HEK293 (cell line): Measurements from ENCODE around the gene RHBDF1.
"Not testable (repeated sequence)": the region's sequence is repeated elsewhere in the genome, so short reads cannot be mapped to it uniquely, and the experiment has no call there.

Experiments
- CTCF ChIA-PET: fragments of 350-600 bp; formaldehyde crosslinking; extraction: SDS; loops from one replicate; lab custom pipeline; 2021; ENCODE audit warnings: antibody characterized with exemption; lab: Yijun Ruan, JAX
- POLR2A ChIA-PET: fragments of 300-600 bp; formaldehyde crosslinking; extraction: SDS; loops from one replicate; lab custom pipeline; 2020; ENCODE audit warnings: antibody characterized with exemption, inconsistent platforms; lab: Yijun Ruan, JAX
- H3K27ac ChIP-seq: fragments of 200-500 bp; sonication (Bioruptor generic); 2 replicates; pipeline ENCODE4 v1.5.1; 2014; ENCODE audit warnings: low read depth, low read length, control low read depth, inconsistent platforms; ENCODE audit errors: extremely low read depth
- H3K36me3 ChIP-seq, 2 experiments: fragments of 200-500 bp in 1 of 2; sonication (Bioruptor generic) in 1 of 2; 1 replicate in 1 of 2; 2 replicates in 1 of 2; pipeline ENCODE4 v1.5.1; 2014 to 2017; ENCODE audit warnings: inconsistent platforms in 2 of 2, low read length in 2 of 2; ENCODE audit not compliant: control insufficient read depth in 2 of 2, insufficient read depth in 1 of 2
- H3K4me1 ChIP-seq: fragments of 200-500 bp; sonication (Bioruptor generic); 2 replicates; pipeline ENCODE4 v1.5.1; 2014; ENCODE audit warnings: mild to moderate bottlenecking, low read length, inconsistent platforms; ENCODE audit not compliant: control insufficient read depth, insufficient read depth
- H3K4me3 ChIP-seq: 2 replicates; pipeline ENCODE4 v1.5.1; 2011; ENCODE audit warnings: low read depth, mild to moderate bottlenecking, control low read depth, low read length, moderate library complexity
- H3K9me3 ChIP-seq: fragments of 200-500 bp; sonication (Bioruptor generic); 2 replicates; pipeline ENCODE4 v1.5.1; 2014; ENCODE audit warnings: low read depth, low read length, inconsistent platforms; ENCODE audit not compliant: control insufficient read depth, insufficient read depth
- GLIS1 ChIP-seq: fragments of 450-650 bp; formaldehyde crosslinking; IDR thresholded peaks from 2 replicates; pipeline ENCODE4 v1.5.1; 2016; ENCODE audit warnings: missing biosample characterization, missing genetic modification characterization
- MZF1 ChIP-seq: fragments of 450-650 bp; formaldehyde crosslinking; IDR thresholded peaks from 2 replicates; pipeline ENCODE4 v1.5.1; 2017; ENCODE audit warnings: missing biosample characterization, missing genetic modification characterization, borderline replicate concordance
- RBAK ChIP-seq: fragments of 450-650 bp; formaldehyde crosslinking; IDR thresholded peaks from 2 replicates; pipeline ENCODE4 v1.5.1; 2016; ENCODE audit warnings: missing biosample characterization, missing genetic modification characterization
- SCRT2 ChIP-seq: fragments of 450-650 bp; formaldehyde crosslinking; IDR thresholded peaks from 2 replicates; pipeline ENCODE4 v1.5.1; 2016; ENCODE audit warnings: missing biosample characterization, missing genetic modification characterization
- ZBTB21 ChIP-seq: fragments of 450-650 bp; formaldehyde crosslinking; IDR thresholded peaks from 2 replicates; pipeline ENCODE4 v1.5.1; 2017; ENCODE audit warnings: missing biosample characterization, missing genetic modification characterization
- ZBTB7A ChIP-seq: fragments of 450-650 bp; formaldehyde crosslinking; IDR thresholded peaks from 2 replicates; pipeline ENCODE4 v1.5.1; 2016; ENCODE audit warnings: low read depth, missing biosample characterization, missing genetic modification characterization
- ZEB2 ChIP-seq: fragments of 450-650 bp; formaldehyde crosslinking; IDR thresholded peaks from 2 replicates; pipeline ENCODE4 v1.5.1; 2016; ENCODE audit warnings: missing biosample characterization, missing genetic modification characterization
- ZFP3 ChIP-seq: fragments of 450-650 bp; formaldehyde crosslinking; IDR thresholded peaks from 2 replicates; pipeline ENCODE4 v1.5.1; 2016; ENCODE audit warnings: low read depth, missing biosample characterization, missing genetic modification characterization
- ZFP37 ChIP-seq: fragments of 450-650 bp; formaldehyde crosslinking; IDR thresholded peaks from 2 replicates; pipeline ENCODE4 v1.5.1; 2016; ENCODE audit warnings: missing biosample characterization, missing genetic modification characterization
- ZNF121 ChIP-seq: fragments of 450-650 bp; formaldehyde crosslinking; IDR thresholded peaks from 2 replicates; pipeline ENCODE4 v1.5.1; 2016; ENCODE audit warnings: missing biosample characterization, missing genetic modification characterization
- ZNF138 ChIP-seq: fragments of 450-650 bp; formaldehyde crosslinking; IDR thresholded peaks from 2 replicates; pipeline ENCODE4 v1.5.1; 2016; ENCODE audit warnings: missing biosample characterization, missing genetic modification characterization, borderline replicate concordance
- ZNF140 ChIP-seq: fragments of 450-650 bp; formaldehyde crosslinking; IDR thresholded peaks from 2 replicates; pipeline ENCODE4 v1.5.1; 2016; ENCODE audit warnings: missing biosample characterization, missing genetic modification characterization
- ZNF146 ChIP-seq: fragments of 450-650 bp; formaldehyde crosslinking; IDR thresholded peaks from 2 replicates; pipeline ENCODE4 v1.5.1; 2016; ENCODE audit warnings: missing biosample characterization, missing genetic modification characterization
- ZNF157 ChIP-seq: fragments of 450-650 bp; formaldehyde crosslinking; IDR thresholded peaks from 2 replicates; pipeline ENCODE4 v1.5.1; 2016; ENCODE audit warnings: missing biosample characterization, missing genetic modification characterization
- ZNF16 ChIP-seq: fragments of 450-650 bp; formaldehyde crosslinking; IDR thresholded peaks from 2 replicates; pipeline ENCODE4 v1.5.1; 2016; ENCODE audit warnings: low read depth, missing biosample characterization, missing genetic modification characterization
- ZNF202 ChIP-seq: fragments of 450-650 bp; formaldehyde crosslinking; IDR thresholded peaks from 2 replicates; pipeline ENCODE4 v1.5.1; 2016; ENCODE audit warnings: missing biosample characterization, missing genetic modification characterization, borderline replicate concordance
- ZNF214 ChIP-seq: fragments of 450-650 bp; formaldehyde crosslinking; IDR thresholded peaks from 2 replicates; pipeline ENCODE4 v1.5.1; 2017; ENCODE audit warnings: missing biosample characterization, mild to moderate bottlenecking, missing genetic modification characterization, borderline replicate concordance
- ZNF223 ChIP-seq: fragments of 450-650 bp; formaldehyde crosslinking; IDR thresholded peaks from 2 replicates; pipeline ENCODE4 v1.5.1; 2016; ENCODE audit warnings: missing biosample characterization, missing genetic modification characterization
- ZNF24 ChIP-seq: fragments of 450-650 bp; formaldehyde crosslinking; IDR thresholded peaks from 2 replicates; pipeline ENCODE4 v1.5.1; 2016; ENCODE audit warnings: missing biosample characterization, missing genetic modification characterization
- ZNF292 ChIP-seq: fragments of 450-650 bp; formaldehyde crosslinking; IDR thresholded peaks from 2 replicates; pipeline ENCODE4 v1.5.1; 2016; ENCODE audit warnings: low read depth, missing biosample characterization, missing genetic modification characterization, borderline replicate concordance
- ZNF362 ChIP-seq: fragments of 450-650 bp; formaldehyde crosslinking; IDR thresholded peaks from 2 replicates; pipeline ENCODE4 v1.5.1; 2016; ENCODE audit warnings: missing biosample characterization, missing genetic modification characterization
- ZNF37A ChIP-seq: fragments of 450-650 bp; IDR thresholded peaks from 2 replicates; pipeline ENCODE4 v1.5.1; 2018; ENCODE audit warnings: missing biosample characterization, missing genetic modification characterization
- ZNF426 ChIP-seq: fragments of 450-650 bp; formaldehyde crosslinking; IDR thresholded peaks from 2 replicates; pipeline ENCODE4 v1.5.1; 2017; ENCODE audit warnings: missing biosample characterization, missing genetic modification characterization, mild to moderate bottlenecking, inconsistent platforms, moderate library complexity
- ZNF433 ChIP-seq: fragments of 450-650 bp; formaldehyde crosslinking; IDR thresholded peaks from 2 replicates; pipeline ENCODE4 v1.5.1; 2016; ENCODE audit warnings: missing biosample characterization, missing genetic modification characterization, low read depth
- ZNF501 ChIP-seq: fragments of 450-650 bp; formaldehyde crosslinking; IDR thresholded peaks from 2 replicates; pipeline ENCODE4 v1.5.1; 2016; ENCODE audit warnings: missing biosample characterization, missing genetic modification characterization
- ZNF510 ChIP-seq: fragments of 450-650 bp; formaldehyde crosslinking; IDR thresholded peaks from 2 replicates; pipeline ENCODE4 v1.5.1; 2018; ENCODE audit warnings: mild to moderate bottlenecking, missing genetic modification characterization, missing biosample characterization; ENCODE audit not compliant: insufficient replicate concordance
- ZNF529 ChIP-seq: fragments of 450-650 bp; formaldehyde crosslinking; IDR thresholded peaks from 2 replicates; pipeline ENCODE4 v1.5.1; 2017; ENCODE audit warnings: missing genetic modification characterization, missing biosample characterization; ENCODE audit not compliant: insufficient replicate concordance
- ZNF555 ChIP-seq: fragments of 450-650 bp; formaldehyde crosslinking; conservative IDR thresholded peaks from 2 replicates; pipeline ENCODE4 v1.5.1; 2017; ENCODE audit warnings: missing biosample characterization, mild to moderate bottlenecking, missing genetic modification characterization, inconsistent platforms
- ZNF623 ChIP-seq: fragments of 450-650 bp; formaldehyde crosslinking; IDR thresholded peaks from 2 replicates; pipeline ENCODE4 v1.5.1; 2016; ENCODE audit warnings: missing biosample characterization, missing genetic modification characterization
- ZNF747 ChIP-seq: fragments of 450-650 bp; formaldehyde crosslinking; IDR thresholded peaks from 2 replicates; pipeline ENCODE4 v1.5.1; 2016; ENCODE audit warnings: missing biosample characterization, missing genetic modification characterization
- ZSCAN23 ChIP-seq: fragments of 450-650 bp; formaldehyde crosslinking; IDR thresholded peaks from 2 replicates; pipeline ENCODE4 v1.5.1; 2016; ENCODE audit warnings: missing biosample characterization, missing genetic modification characterization
- TF ChIP-seq, protein P1 (sequence below): fragments of 450-650 bp; formaldehyde crosslinking; IDR thresholded peaks from 2 replicates; pipeline ENCODE4 v1.5.1; 2016; ENCODE audit warnings: missing biosample characterization, missing genetic modification characterization

RHBDF1 gene

GRCh38 chr16:50769-51591, 21.5 kb downstream of the RHBDF1 start (continued):
- no peak for TF ChIP-seq ZNF747

DNA sequence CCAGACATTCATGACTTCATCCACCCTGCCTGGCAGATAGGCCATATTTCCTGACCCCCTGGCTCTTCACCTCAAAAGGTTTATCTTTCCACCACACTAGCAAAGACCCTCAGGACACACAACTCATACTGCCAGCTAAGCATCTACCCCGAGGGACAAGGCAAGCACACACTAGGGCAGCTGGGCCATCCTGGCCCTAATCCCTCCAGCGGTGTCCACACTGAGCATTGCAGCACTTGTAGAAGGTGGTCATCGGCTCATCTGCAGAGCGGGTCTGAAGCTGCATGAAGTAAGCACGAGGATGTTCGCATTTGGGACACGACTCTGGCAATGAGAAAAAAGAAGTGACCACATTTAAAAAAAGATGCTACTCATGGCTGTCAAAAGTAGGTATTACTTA, 25.2 kb downstream of the RHBDF1 start:
- H3K9me3 ChIP-seq, result no peaks in the 10 kb centered on the region
- POLR2A ChIA-PET, result interaction anchor here (1.3 kb wide), 1 partner anchor 9 kb away, joined by 3 read pairs; no protein-coding TSS in a partner anchor
- peak; percentile 83 for TF ChIP-seq GLIS1 (tag by site-specific recombination)
- TF ChIP-seq ZNF37A (tag by site-specific recombination), result no peak
- TF ChIP-seq, all 188 proteins: peak for 1
- peaks cover 29 to 79% of the 10 kb centered on the region in 2 experiments for H3K36me3 ChIP-seq
- no peak overlapping the region for H3K4me3 ChIP-seq
- CTCF ChIA-PET, result no interaction called here
- H3K27ac ChIP-seq, result no peak overlapping the region
- H3K4me1 ChIP-seq, result 0 out of 2 replicates have a peak, but pooled peaks cover 2% of the 10 kb centered on the region

DNA sequence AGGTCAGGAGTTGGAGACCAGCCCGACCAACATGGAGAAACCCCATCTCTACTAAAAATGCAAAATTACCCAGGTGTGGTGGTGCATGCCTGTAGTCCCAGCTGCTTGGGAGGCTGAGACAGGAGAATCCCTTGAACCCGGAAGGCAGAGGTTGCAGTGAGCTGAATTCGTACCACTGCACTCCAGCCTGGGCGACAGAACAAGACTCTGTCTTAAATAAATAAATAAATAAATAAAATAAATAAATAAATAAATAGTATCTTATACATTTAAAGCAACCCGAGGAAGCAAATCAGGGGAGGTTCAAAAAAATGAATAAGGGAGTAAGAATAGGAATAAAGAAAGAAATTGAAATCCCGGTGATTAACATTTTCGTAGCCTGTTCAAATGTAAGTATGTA, 25.9 kb downstream of the RHBDF1 start:
- H3K36me3 ChIP-seq, result peaks cover 29 to 86% of the 10 kb centered on the region in 2 experiments
- POLR2A ChIA-PET, H3K9me3 ChIP-seq, H3K4me1 ChIP-seq, H3K4me3 ChIP-seq, H3K27ac ChIP-seq: not testable (repeated sequence)
- CTCF ChIA-PET, result interaction anchor here (1.0 to 1.7 kb wide), 2 partner anchors 16 to 50 kb away, joined by 3 to 5 read pairs; no protein-coding TSS in a partner anchor
- TF ChIP-seq, protein P1, sequence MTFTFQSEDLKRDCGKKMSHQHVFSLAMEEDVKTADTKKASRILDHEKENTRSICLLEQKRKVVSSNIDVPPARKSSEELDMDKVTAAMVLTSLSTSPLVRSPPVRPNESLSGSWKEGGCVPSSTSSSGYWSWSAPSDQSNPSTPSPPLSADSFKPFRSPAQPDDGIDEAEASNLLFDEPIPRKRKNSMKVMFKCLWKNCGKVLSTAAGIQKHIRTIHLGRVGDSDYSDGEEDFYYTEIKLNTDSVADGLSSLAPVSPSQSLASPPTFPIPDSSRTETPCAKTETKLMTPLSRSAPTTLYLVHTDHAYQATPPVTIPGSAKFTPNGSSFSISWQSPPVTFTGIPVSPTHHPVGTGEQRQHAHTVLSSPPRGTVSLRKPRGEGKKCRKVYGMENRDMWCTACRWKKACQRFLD (tag by site-specific recombination), result peak; percentile 74; the same call in 1 of the 2 replicates
- TF ChIP-seq ZNF362 (tag by site-specific recombination) (peak; percentile 67; the same call in 1 of the 2 replicates), ZNF623 (tag by site-specific recombination) (peak; percentile 92), ZNF426 (tag by site-specific recombination) (peak; percentile 100), ZFP37 (tag by site-specific recombination) (peak; percentile 97), ZNF555 (peak; percentile 99), ZEB2 (peak; percentile 36; the same call in 1 of the 2 replicates), ZNF121 (tag by site-specific recombination) (peak; percentile 82), ZNF140 (peak; percentile 99), SCRT2 (peak; percentile 34; the same call in 1 of the 2 replicates), MZF1 (peak; percentile 84; the same call in 1 of the 2 replicates), ZNF529 (tag by site-specific recombination) (peak; percentile 83), ZNF214 (tag by site-specific recombination) (peak; percentile 66; the same call in 1 of the 2 replicates), ZSCAN23 (tag by site-specific recombination) (peak; percentile 85), ZNF510 (tag by site-specific recombination) (peak; percentile 96), ZNF223 (tag by site-specific recombination) (peak; percentile 89), RBAK (peak; percentile 90), ZNF138 (tag by site-specific recombination) (peak; percentile 98), ZNF157 (0 out of 2 replicates have a peak, but pooled peaks have one; percentile 24), ZNF24 (tag by site-specific recombination) (peak; percentile 62; the same call in 1 of the 2 replicates), ZNF433 (tag by site-specific recombination) (peak; percentile 99), ZBTB21 (tag by site-specific recombination) (peak; percentile 81), ZNF202 (tag by site-specific recombination) (peak; percentile 99), ZNF146 (0 out of 2 replicates have a peak, but pooled peaks have one; percentile 21), ZFP3 (tag by site-specific recombination) (peak; percentile 64), ZNF501 (peak; percentile 95), ZNF292 (tag by site-specific recombination) (peak; percentile 99), ZNF16 (tag by site-specific recombination) (peak; percentile 34; the same call in 1 of the 2 replicates), ZBTB7A (peak; percentile 77; the same call in 1 of the 2 replicates)
